Skeletal muscle tissue (tissue), 1 donor: ENCODE data around the gene SLC25A24. TPM values are rescaled to one million over a fixed set of nuclear protein-coding genes. Genes with fewer than 3 reads are reported as not detected.

Experiments
- total RNA-seq: library from RNA; depleted of rRNA; stranded (reverse); fragments of >200 nt; gene quantifications from one replicate; pipeline ENCODE4 v1.2.3, GENCODE V29; 2014

Gene SLC25A24
- total RNA-seq, 1 donor from 2014 or later = 30.8 TPM

Other genes with a start within 250 kb of the SLC25A24 start
- 11.0 TPM for gene VAV3, start 235.2 kb downstream of the SLC25A24 start, total RNA-seq
- not detected for gene NBPF4, start 43.7 kb upstream of the SLC25A24 start, total RNA-seq
- gene NBPF6, start 250.0 kb upstream of the SLC25A24 start, total RNA-seq = not detected